Panc1 (cell line): ENCODE measurements around the gene SH3PXD2B.

Experiments used
- POLR2AphosphoS5 ChIP-seq: IDR thresholded peaks from 2 replicates; pipeline ENCODE4 v1.6.1; 2012; ENCODE audit warnings: mild to moderate bottlenecking, low read depth, low read length, moderate library complexity
- REST ChIP-seq, 2 experiments: IDR thresholded peaks; 2 replicates each; pipeline ENCODE4 v1.6.1; 2011 to 2012; ENCODE audit warnings: low read depth in 2 of 2, control low read depth in 1 of 2, low read length in 1 of 2, mild to moderate bottlenecking in 1 of 2, moderate library complexity in 1 of 2; ENCODE audit not compliant: insufficient read depth in 1 of 2
- SIN3A ChIP-seq: IDR thresholded peaks from 2 replicates; pipeline ENCODE4 v1.6.1; 2012; ENCODE audit warnings: low read depth, mild to moderate bottlenecking, low read length, moderate library complexity, borderline replicate concordance; ENCODE audit not compliant: insufficient read depth
- TCF7L2 ChIP-seq: IDR thresholded peaks from 2 replicates; pipeline ENCODE4 v1.6.1; 2011; ENCODE audit warnings: mild to moderate bottlenecking, low read depth, low read length, inconsistent platforms
- TF ChIP-seq, protein P1 (sequence below): fragments of 450-650 bp; IDR thresholded peaks from 2 replicates; pipeline ENCODE4 v1.5.1; 2017; ENCODE audit warnings: mild to moderate bottlenecking

DNA sequence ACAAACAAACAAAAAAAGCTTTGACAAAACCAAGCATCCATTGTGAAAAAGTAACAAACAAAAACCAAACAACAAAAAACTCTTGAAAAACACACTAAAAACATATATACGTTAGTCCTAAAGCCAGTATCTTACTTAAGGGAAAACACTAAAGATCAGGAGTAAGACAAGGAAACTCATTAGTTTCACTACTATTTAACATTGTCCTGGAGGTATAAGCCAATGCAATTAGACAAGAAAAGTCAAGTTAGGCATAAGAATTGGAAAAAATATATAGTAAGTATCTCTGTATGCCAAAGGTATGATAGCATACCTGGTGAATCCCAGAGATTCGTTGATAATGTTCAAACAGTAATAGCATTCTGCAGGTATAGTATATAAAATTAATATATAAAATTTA, 148.9 kb downstream of the SH3PXD2B start:
- no peak for TF ChIP-seq POLR2AphosphoS5
- TF ChIP-seq, protein P1, sequence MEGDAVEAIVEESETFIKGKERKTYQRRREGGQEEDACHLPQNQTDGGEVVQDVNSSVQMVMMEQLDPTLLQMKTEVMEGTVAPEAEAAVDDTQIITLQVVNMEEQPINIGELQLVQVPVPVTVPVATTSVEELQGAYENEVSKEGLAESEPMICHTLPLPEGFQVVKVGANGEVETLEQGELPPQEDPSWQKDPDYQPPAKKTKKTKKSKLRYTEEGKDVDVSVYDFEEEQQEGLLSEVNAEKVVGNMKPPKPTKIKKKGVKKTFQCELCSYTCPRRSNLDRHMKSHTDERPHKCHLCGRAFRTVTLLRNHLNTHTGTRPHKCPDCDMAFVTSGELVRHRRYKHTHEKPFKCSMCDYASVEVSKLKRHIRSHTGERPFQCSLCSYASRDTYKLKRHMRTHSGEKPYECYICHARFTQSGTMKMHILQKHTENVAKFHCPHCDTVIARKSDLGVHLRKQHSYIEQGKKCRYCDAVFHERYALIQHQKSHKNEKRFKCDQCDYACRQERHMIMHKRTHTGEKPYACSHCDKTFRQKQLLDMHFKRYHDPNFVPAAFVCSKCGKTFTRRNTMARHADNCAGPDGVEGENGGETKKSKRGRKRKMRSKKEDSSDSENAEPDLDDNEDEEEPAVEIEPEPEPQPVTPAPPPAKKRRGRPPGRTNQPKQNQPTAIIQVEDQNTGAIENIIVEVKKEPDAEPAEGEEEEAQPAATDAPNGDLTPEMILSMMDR: no peak
- no peak for TF ChIP-seq REST (IDR thresholded peaks at IDR 0.05; ENCODE audit: insufficient read depth in 1 of 2, low read depth in 2 of 2, low read length in 1 of 2)
- no peak for TF ChIP-seq SIN3A
- TF ChIP-seq TCF7L2: no peak
